NB4 (cell line): ENCODE measurements around the gene NTSR2.

ENCODE experiments used
- CTCF ChIP-seq: IDR thresholded peaks from one replicate; pipeline ENCODE4 v1.5.1; 2012; ENCODE audit warnings: low read depth, low read length
- MYC ChIP-seq: IDR thresholded peaks from 2 replicates; pipeline ENCODE4 v1.6.1; 2011; ENCODE audit warnings: low read depth, low read length
- POLR2A ChIP-seq: IDR thresholded peaks from 2 replicates; pipeline ENCODE4 v1.6.1; 2011; ENCODE audit warnings: mild to moderate bottlenecking; ENCODE audit not compliant: insufficient read length; ENCODE audit errors: extremely low read depth

- TF ChIP-seq CTCF (no peak), POLR2A (no peak), MYC (no peak)
Measured at GRCh38 chr2:11615209-11615608, 54.8 kb downstream of the NTSR2 start.
